Fibroblast of the conjunctiva (primary cell): ENCODE data around the gene ARHGAP33.
"Not testable (repeated sequence)": the region's sequence is repeated elsewhere in the genome, so short reads cannot be mapped to it uniquely, and the experiment has no call there.

Experiments
- DNase-seq: peaks from one replicate; pipeline ENCODE4 v3.0.0-alpha.2; 2010; ENCODE audit warnings: low read depth

The ARHGAP33 gene

DNA sequence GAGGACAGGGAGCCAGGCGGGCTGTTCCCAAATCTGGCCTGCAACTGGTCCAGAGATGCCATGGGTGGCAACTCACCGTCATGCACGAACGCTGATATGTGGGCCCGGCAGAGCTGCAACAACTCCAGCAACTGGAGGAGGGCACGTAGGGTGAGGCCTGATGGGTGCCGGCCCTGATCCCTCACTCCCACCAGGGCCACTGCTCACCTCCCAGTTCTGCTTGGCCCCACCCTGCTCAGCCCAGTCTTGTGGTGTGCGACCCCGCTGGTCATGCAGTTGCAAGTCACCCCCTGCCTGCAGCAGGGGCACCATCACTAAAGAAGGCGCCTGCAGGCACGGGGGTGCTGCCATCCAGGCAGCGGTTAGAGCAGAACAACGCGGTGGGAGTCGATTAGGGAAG, 16.9 kb downstream of the ARHGAP33 start:
- DNase-seq = no peak

DNA sequence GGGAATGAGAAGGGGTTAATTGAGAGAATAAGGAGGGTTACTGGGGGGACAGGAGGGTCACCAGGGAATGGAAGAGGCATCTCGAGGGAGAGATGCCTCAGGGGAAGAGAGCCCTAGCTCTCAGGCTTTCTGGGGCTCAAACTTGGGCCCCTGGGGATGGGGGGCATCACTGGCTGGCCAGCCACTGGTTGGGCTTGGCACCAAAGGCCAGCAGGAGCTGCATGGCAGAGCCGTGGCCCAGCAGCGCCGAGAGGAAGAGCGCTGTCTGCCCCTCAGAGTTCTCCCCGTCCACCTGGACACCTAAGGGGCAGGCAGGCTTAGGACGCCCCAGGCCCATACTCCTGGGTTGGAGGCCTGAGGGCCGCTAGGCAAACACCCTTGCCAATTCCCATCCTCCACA, 17.5 kb downstream of the ARHGAP33 start:
- DNase-seq = no peak

DNA sequence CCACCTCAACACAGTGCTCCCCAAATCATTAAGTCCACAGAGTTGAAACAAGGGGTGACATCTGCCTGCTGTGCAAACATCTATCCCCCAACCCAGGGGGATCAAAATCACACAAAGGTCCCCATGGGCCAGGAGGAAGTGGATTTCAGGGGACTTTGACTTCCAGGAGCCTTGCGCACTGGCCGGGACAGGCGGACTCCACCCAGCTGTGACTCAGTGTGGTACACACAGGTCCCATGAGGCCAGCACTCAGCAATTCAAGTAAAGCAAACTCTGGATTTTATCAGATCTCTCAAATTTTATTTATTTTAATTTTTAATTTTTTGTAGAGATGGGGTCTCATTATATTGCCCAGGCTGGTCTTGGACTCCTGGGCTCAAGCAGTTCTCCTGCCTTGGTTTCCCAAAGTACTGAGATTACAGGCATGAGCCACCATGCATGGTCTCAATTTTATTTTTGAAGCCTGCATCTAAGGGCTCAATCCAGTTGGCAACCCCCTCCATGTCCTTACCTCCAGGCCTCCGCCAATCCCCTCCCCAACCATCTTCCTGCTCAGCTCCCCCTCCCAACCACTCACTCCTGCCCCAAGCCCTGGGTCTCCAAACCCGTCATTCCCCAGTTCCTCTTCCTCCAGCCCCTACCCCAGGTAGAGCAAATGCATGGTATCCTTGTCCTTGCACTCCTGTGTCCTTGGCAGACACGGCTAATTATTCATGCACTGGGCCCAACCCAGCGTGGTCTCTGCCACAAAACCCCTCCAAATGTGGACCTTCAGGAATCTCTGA, 18.2 kb downstream of the ARHGAP33 start:
- no peak for DNase-seq

DNA sequence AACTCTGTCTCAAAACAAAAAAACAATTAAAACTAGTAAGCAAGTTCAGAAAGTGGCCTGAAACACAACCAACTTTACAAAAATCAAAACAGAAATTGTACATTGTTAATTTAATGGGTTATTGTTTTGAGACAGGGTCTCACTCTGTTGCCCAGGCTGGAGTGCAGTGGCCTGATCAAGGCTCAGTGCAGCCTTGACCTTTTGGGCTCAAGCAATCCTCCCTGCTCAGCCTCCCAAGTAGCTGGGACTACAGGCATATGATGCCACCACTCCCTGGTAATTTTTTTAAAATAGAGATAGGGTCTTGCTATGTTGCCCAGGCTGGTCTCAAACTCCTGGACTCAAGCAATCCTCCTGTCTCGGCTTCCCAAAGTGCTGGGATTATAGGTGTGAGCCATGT, 20.2 kb downstream of the ARHGAP33 start:
- not testable (repeated sequence) for DNase-seq

DNA sequence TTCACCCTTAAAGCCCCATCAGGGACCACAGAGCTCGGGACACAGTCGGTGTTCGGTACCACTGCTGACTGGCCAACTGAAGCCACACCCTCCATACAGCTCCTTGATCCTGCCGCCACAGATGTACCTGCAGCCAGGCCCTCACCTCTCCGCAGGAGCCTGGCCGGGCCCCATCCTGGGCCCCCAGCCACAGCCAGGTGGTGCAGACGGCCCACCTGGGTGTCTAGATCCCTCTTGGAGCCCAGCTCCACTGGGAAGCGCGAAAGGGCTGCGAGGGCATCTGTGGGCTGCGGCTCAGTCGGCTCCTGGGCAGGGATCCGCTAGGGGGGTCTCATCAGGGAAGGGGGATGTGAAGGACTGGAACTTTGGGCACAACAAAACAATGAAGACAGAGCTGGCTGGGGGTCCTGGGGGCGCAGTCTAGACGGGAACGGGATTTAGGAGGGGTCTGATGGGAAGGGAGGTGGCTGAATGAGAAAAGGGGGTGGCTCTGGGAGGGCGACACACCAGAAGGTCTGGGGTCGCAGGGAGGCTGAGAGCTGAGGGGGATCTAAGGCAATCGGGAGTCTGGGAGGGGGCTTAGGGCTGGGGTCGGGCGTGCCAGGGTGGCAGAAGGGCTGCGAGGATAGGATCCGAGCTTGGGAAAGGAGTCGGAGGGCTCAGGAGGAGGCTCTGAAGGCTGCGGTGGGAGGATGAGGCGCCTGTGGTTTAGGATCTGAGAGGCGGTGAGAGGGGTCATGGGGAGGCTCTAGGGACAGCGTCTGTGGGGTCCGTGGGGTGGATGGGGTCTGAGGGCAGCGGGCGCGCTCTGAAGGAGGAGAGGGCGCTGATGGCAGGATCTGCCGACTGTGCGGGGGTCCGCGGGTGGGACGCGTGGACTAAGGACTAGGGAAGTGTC, 21.5 kb downstream of the ARHGAP33 start:
- DNase-seq = no peak

DNA sequence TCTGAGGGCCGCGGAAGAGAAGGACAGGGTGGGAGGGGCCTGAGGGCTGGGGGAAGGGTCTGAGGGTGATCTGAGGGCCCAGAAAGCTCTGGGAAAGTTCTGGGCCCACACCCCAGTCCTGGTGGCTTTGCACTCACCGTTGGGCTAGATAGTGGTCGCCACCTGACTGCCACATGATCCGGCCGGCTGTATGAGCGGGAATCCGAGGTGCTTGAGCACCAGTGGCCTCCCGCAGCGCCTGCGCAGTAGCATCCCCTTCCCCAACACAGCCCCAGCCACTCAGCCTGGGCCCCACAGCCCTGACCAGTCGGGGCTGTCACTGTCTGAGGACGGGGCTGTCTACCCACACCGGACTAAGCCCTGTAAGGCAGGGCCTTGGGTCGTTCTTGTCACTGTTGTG, 22.3 kb downstream of the ARHGAP33 start:
- DNase-seq = no peak

DNA sequence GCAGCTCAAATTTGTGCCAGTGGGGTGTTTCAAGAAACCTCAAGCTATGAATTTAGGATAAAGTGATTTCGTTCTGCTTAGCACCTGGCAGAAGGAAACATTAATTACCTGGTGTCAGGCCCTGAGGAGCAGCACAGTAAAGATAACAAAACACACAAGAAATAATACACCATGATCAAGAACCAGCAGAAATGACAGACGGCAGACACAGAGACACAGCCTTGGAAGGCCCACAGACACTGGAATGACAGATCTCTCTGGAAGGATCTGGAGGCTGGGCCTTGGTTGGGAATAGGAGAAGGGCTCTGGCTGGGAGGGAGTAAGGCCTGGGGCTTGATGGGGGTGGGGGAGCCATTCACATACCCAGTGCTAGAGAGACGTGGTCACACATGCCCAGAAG, 26.5 kb downstream of the ARHGAP33 start:
- no peak for DNase-seq

DNA sequence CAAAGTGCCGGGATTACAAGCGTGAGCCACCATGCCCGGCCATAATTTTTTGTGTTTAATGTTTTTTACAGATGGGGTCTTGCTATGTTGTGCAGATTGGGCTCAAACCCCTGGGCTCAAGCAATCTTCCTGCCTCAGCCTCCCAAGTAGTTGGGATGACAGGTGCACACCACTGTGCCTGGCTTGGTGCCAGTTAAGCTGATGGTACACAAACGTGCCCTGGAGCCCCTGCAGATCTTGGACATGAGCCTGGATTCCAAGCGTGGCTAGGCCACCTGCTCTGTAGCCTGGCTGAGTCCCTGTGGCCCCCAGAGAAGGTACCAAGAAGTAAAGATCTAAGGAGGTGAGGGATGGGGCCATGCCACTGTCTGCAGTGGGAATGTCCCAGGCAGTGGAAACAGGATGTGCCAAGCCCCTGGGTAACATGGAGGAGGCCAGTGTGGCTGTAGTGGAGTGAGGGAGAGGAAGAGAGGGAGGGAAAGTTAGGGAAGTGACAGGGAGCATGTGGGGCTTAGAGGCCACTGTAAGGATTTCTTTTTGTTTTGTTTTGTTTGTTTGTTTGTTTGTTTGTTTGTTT, 30.2 kb downstream of the ARHGAP33 start:
- DNase-seq = no peak

DNA sequence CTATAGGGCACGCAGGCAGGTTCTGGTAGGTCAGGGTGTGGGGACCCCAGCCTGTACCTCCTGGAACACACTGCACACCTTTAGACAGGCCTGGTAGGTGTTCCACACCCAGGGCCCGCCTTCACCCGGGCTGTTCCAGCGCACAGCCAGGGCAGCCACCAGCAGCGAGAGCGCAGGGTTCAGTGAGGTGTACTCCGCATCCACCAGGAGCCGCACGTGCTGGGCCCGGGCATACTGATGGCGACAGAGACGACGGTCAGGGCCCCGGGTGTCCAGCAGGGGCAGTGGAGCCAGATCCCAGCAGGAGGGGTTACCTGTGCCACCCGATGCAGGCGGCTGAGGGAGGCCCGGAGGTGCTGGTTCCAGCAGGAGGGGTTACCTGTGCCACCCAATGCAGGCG, 31.2 kb downstream of the ARHGAP33 start:
- DNase-seq = no peak

DNA sequence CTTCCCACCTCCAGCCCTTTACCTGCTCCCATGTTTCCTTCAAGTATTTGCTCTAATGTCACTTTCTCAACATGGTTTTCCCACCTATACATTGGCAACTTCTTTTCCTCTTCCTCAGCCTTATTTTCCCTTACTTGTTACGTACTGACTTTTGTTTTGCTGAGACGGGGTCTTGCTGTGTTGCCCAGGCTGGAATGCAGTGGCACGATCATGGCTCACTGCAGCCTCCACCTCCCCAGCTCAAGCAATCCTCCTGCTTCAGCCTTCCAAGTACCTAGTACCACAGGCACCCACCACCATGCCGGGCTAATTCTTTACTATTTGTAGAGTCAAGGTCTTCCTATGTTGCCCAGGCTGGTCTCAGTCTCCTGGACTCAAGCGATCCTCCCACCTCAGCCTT, 32.3 kb downstream of the ARHGAP33 start:
- DNase-seq = no peak

DNA sequence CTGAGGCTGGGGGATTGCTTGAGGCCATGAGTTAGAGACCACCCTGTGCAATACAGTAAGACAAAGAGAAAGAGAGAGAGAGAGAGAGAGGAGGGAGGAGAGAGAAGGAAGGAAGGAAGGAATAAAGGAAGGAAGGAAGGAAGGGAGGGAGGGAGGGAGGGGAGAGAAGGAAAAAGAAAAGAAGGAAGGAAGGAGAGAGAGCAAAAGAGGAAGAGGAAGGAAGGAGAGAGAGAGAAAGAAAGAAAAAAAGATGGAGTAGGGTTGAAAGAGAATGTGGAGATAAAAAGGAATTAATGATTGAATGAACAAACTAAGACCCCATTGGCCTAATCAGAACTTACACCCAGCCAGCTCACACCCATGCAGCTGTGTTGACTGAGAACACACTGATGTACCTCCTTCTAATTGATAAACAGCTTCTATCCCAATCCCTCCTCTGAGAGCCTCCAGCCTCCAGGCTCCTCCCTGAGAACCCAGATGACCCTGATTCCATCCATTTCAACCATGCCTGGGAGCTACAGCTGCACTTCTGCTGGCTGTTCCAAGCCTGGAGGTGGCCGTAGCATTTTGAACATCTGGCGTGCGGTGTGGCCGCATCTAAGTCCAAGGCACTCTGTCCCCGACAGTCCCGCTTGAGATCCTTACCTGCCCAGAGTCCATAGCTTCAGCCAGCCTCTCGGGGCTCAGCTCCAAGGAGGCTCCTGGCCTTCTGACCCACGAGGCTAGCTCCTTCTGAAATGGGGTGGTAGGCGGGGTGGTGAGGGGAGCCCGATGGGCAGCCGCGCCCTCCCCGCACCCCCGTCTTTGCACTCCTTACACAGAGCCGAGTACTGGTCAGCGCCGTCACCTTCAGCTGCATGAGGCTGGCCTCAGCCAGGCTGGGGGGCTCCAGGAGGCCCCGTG, 36.2 kb downstream of the ARHGAP33 start:
- no peak for DNase-seq

DNA sequence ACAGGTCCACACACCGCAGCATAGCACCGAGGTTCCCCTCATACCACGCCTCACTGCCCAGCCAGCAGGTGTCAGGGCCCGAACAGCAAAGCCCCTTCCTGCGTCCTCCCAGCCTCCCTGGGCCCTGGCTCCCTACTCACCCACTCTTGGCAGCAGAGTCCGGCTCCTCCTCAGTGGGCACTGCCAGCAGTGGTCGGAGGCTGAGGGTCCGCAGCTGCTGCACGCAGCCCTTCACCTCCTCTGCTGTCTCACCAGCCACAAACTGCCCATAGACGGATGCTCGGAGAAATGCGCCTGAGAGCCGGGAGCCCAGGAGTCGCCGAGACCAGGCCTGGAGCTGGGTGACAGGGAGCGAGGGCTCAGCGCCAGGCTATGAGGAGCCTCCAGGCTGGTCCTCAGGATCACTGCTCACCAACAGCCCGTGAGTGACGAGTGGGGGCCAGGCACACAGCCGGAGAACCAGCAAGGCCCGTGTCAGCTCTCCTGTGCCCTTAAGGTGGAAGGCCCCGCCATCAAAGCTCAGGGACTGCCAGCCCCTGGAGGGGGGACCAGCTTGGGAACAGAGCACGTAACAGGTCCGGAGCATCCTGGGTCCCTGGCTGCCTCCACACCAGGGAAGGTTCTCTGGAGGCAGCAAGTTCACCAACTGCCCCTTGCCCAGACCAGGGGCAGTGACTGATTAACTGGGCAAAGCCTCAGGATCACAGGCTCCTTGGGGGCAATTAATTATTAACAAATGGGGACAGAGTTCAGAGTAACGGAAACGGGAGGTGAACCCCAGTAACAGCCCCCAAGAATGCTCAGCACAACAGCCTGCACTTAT, 37.1 kb downstream of the ARHGAP33 start, which contains the start of gene PRODH2:
Gene PRODH2, minus strand, starts transcription at position 626 of the 823 bp plus-strand sequence. Its CDS starts 40 bp downstream, at position 586.
- no peak for DNase-seq

DNA sequence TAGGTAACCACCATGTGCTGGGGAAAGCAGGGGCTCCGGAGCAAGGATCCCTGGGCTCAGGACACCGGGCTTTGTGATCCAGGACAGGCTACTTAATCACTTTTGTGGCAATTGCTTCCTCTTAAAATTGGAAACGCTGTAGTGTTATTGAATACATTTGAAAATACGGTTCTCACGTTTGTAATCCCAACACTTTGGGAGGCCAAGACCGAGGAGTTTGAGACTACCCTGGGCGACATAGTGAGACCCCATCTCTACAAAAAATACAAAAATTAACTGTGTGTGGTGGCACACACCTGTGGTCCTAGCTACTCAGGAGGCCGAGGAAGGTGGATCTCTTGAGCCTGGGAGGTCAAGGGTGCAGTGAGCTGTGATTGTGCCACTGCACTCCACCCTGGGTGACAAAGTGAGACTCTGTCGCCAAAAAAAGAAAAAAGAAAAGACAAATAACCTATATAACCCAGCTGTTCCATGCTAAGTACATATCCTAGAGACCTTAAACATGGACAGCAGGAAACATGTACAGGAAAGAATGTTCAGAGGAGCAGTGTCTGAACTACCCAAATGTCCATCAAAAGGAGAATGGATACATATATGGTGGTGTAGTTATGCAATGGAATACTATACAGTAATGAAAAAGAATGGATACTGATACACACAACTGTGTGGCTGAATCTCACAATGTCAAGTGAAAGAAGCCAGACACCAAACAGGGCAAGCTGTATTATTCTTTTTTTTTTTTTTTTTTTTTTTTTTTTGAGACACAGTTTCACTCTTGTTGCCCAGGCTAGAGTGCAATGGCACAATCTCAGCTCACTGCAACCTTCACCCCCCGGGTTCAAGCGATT, 37.9 kb downstream of the ARHGAP33 start:
- no peak for DNase-seq

DNA sequence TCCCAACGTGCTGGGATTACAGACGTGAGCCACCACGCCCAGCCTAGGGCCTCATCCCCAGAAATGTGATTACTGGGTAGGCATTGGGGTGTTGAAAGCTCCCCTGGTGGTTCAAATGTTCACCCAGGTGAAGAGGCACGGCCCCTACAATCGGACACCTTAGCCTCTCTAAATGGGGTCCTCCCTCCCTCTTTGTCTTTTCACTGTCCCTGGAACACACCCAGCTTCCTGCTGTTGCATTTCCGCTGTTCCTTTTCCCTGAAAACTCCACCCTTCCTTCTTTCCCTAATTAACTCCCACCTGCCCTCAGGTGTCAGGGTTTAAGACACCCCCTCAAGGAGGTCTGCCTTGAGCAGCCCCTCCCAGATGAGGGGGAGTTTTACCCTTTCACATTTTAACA, 40.9 kb downstream of the ARHGAP33 start:
- no peak for DNase-seq

DNA sequence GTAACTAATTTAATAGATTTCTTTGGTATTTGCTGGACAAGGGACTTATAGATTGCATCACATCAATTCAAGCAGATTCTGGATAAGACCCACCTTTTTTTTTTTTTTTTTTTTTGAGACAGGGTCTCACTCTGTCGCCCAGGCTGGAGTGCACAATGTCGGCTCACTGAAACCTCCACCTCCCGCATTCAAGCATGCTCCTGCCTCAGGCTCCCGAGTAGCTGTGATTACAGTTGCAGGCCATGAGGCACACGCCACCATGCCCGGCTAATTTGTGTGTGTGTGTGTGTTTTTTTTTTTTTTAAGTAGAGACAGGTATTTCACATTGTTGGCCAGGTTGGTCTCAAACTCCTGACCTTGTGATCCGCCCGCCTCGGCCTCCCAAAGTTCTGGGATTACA, 41.5 kb downstream of the ARHGAP33 start:
- no peak for DNase-seq

DNA sequence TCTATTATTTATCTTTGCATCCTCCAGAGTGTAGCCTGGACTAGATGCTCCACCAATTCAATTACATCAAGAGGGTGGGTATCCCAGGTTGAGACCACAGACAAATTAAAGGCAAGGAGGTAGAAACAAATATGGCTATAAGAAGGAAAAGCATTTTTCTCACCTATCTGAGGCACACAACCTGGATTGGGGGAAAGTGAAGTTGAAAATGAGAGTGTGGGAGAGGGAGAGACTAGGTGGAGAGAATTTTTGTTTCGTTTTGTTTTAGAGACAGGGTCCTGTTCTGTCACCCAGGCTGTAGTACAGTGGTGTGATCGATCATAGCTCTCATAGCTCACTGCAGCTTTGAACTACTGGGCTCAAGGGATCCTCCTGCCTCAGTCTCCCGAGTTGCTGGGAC, 43.1 kb downstream of the ARHGAP33 start:
- no peak for DNase-seq

DNA sequence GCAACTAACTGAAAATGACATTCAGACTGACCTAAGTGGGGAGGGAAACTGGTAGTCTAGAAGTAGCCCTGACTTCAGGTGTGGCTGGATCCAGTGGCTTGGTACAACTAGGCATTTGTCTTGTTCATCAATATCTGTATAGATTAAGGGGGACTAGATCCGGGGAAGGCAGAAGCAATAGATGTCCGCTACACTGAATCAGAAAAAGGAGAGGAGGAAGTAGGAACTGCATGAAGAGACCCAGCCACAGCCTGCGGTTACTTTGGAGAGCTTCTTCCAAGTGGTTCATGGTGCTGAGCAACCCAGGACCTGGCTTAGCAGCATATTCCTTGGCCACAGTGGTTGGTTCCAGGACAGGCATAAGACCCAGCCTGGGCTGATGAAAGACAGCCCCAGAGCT, 47.2 kb downstream of the ARHGAP33 start:
- no peak for DNase-seq

DNA sequence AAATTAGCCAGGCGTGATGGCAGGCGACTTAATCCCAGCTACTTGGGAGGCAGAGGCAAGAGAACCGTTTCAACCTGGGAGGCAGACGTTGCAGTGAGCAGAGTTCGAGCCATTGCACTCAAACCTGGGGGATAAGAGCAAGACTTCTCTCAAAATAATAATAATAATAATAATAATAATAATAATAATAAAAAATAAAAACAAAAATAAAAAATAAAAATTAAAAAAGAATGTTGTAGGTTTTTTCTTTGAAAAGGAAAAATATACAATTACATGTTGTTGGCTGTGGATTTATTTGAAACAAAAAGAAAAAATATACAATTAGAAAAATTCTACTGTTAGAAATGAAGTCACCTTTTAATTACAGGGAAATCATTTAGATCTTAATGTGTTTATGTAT, 48.8 kb downstream of the ARHGAP33 start:
- no peak for DNase-seq

DNA sequence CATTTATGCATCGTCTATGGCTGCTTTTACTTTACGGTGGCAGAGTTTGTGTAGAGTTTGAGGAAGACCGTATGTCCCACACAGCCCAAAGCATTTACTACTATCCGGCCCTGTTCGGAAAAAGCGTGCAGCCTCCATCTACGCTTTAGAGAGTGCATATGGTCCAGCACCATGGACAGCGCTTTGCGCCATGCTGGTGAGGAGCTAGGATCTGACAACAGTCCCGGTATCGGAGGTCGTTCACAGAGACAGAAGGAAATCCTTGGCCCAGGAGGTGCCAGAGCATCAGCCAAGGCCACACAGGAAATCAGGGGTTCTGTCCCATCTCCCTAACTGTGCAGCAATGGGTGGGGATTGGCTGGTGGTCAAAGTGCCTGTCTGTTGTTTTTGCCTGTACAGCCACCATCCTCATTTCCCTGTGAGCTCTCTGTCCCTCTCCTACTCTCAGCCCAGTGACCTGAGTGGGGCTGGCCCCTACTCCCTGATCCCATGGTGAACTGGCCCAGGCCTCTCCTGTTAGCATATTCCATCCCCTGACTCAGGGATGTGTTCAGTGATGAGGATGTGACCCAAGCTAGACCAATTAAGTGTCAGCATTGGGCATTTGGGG, 53.4 kb downstream of the ARHGAP33 start:
- peak; percentile 14 for DNase-seq

DNA sequence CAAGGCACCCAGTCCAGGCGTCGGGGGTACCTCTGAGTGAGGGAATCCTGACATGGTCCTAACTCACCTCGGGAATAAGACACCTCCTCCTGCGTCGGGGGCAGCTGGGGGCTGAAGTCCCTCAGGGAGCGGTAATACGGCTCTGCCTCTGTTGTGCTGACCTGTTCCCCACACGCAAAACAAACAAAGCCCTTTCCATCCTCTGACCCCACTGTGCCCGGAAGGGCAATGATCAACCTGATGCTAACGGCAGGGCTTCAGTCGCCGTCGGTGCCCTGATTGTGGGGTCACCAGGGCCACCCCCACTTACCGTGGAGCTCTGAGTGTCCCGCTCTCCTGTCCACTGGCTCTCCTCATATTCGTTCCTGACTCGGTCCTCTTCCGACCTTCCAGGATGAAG, 55.6 kb downstream of the ARHGAP33 start:
- DNase-seq = no peak
